ENCODE measurements around the gene MUC2.

DNA sequence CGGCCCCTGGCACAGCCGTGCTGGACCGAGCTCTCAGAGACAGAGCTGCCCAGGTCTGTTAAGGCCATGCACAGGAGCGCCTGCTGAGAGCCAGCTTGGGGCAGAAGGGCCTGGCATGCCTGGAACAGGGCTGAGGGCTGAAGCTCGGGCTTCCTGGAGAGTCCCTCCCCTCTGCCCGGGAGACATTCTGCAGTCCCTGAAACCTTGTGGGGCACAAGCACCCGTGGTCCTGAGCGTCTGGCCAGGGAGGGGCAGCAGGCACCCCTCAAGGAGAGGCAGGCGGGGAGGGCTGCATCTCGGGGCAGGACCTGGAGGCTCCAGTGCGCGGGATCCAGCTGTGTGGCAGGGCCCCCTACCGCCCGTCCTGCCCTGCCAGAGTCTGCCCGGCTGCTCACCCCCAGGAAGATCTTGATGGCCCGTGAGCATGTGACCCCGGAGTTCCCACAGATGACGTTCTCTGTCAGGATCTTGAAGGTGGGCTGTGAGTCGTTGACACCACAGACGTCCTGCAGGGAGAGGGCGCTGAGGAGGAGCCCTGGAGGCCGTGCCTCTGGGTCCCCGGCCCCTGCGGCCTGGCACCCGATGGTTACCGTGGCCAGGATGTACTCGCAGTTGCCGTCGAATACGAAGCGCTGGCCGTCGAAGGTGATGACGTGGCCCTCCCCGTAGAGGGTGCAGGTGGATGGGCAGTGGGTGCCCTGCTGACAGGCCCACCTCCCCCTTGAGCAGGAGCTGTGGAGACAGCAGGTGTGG is 49.1 kb upstream of the MUC2 start:
- TF ChIP-seq, protein P1, sequence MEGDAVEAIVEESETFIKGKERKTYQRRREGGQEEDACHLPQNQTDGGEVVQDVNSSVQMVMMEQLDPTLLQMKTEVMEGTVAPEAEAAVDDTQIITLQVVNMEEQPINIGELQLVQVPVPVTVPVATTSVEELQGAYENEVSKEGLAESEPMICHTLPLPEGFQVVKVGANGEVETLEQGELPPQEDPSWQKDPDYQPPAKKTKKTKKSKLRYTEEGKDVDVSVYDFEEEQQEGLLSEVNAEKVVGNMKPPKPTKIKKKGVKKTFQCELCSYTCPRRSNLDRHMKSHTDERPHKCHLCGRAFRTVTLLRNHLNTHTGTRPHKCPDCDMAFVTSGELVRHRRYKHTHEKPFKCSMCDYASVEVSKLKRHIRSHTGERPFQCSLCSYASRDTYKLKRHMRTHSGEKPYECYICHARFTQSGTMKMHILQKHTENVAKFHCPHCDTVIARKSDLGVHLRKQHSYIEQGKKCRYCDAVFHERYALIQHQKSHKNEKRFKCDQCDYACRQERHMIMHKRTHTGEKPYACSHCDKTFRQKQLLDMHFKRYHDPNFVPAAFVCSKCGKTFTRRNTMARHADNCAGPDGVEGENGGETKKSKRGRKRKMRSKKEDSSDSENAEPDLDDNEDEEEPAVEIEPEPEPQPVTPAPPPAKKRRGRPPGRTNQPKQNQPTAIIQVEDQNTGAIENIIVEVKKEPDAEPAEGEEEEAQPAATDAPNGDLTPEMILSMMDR (IDR thresholded peaks at IDR 0.05), result no peak
- no peak for TF ChIP-seq POLR2A (IDR thresholded peaks at IDR 0.05)
- no peak for TF ChIP-seq POLR2AphosphoS5 (IDR thresholded peaks at IDR 0.05; ENCODE audit: insufficient read depth in 1 of 2, low read depth in 1 of 2)

All from vagina (tissue), 2 donors.